NCI-H1048 (cell line): ENCODE measurements around the gene ACTG1.
"Not testable (repeated sequence)": the region's sequence is repeated elsewhere in the genome, so short reads cannot be mapped to it uniquely, and the experiment has no call there.

Source experiments
- DNase-seq: peaks from one replicate; lab custom pipeline; 2025; lab: John Stamatoyannopoulos, UW

The ACTG1 gene

GRCh38 chr17:81532490-81533287 lies 20.1 kb upstream of the ACTG1 start:
- no peak for DNase-seq

DNA sequence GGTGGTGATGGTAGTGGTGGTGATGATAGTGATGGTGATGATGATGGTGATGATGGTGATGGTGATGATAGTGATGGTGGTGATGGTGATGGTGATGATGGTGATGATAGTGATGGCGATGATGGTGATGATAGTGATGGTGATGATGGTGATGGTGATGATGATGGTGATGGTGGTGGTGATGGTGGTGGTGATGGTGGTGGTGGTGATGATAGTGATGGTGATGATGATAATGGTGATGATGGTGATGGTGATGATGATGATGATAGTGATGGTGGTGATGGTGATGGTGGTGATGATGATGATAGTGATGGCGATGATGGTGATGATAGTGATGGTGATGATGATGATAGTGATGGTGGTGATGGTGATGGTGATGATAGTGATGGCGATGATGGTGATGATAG lies 19.4 kb upstream of the ACTG1 start:
- not testable (repeated sequence) for DNase-seq

DNA sequence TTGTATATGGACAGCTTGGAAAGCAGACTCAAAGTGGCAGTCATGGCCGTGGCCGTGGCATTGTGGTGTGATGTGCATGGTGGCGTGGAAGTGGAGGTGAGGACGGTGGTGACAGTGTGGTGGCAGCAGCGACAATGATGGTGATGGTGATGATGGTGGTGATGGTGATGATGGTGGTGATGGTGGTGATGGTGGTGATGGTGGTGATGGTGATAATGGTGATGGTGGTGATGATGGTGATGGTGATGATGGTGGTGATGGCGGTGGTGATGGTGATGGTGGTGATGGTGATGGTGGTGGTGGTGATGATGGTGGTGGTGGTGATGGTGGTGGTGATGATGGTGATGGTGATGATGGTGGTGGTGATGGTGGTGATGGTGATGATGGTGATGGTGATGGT lies 18.4 kb upstream of the ACTG1 start:
- DNase-seq, result not testable (repeated sequence)

GRCh38 chr17:81529437-81529803 lies 16.8 kb upstream of the ACTG1 start:
- DNase-seq, result no peak

DNA sequence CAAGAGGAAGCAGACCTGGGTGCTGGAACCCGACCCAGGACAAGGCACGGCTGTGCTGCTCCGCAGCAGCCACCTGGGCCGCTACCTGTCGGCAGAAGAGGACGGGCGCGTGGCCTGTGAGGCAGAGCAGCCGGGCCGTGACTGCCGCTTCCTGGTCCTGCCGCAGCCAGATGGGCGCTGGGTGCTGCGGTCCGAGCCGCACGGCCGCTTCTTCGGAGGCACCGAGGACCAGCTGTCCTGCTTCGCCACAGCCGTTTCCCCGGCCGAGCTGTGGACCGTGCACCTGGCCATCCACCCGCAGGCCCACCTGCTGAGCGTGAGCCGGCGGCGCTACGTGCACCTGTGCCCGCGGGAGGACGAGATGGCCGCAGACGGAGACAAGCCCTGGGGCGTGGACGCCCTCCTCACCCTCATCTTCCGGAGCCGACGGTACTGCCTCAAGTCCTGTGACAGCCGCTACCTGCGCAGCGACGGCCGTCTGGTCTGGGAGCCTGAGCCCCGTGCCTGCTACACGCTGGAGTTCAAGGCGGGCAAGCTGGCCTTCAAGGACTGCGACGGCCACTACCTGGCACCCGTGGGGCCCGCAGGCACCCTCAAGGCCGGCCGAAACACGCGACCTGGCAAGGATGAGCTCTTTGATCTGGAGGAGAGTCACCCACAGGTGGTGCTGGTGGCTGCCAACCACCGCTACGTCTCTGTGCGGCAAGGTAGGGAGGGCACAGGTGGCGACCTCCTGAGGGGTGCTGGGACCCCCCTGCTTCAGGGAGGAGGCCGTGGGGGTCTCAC lies 16.2 kb upstream of the ACTG1 start:
- no peak for DNase-seq

GRCh38 chr17:81528384-81528650 lies 15.7 kb upstream of the ACTG1 start:
- DNase-seq, result no peak

- DNase-seq, result no peak
Observed at GRCh38 chr17:81527591-81528383, 15.2 kb upstream of the ACTG1 start, which contains the start of gene FSCN2. Gene FSCN2 (plus strand): TSS chr17:81528377. CDS start chr17:81528532, 155 bp downstream.

DNA sequence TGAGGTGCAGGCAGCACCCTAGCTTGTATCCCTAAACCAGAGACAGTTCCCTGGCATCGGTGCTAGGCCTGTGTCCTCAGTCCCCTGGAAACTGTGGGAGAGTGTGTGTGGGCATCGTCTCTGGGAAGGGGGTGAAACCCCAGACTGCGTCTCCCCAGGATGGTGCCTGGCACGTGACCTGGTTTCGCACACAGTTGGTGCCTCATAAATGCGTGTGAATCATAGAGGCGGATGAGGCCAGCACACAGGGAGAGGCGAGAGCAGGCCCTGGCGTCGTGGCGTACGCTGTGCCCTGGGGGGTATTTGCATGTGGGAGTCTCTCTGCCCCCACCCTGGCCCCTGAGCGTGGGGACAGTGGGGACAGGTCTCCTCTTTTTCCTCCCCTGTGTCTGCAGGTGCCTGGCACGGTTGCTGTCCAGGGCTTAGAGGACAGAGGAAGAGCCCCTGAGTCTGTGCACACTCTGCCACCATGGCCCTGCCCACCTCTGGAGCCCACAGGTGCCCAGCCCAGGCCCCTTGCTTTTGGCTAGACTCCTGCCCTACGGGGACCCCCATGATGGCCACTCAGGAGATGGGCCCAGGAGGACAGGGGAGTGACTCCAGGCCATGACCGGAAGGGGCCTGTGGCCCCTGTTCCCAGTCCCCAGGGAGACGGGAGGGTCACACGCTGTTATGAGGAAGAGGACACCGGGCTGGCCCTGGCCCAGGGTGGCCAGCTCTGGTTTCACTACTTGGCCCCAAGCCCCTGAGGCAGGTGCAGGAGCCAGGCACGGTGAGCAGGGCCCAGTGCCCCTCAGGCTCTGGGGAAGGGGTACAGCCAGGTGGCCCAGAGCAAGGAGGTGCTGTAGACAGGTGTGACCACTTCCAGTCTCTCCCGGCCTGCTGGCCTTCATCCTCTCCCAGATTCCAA lies 14.3 kb upstream of the ACTG1 start:
- no peak for DNase-seq

DNA sequence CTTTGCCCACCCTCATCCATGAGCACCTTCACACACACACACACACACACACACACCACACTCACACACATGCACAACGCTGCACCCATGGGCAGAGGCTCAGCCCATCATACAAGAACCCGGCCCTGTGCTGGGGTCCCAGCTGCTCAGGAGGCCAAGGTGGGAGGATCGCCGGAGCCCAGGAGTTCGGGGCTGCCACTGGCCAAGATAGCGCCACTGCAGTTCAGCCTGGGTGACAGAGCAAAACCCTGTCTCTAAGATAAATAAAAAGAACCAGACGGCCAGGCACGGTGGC lies 12.2 kb upstream of the ACTG1 start:
- no peak for DNase-seq

DNA sequence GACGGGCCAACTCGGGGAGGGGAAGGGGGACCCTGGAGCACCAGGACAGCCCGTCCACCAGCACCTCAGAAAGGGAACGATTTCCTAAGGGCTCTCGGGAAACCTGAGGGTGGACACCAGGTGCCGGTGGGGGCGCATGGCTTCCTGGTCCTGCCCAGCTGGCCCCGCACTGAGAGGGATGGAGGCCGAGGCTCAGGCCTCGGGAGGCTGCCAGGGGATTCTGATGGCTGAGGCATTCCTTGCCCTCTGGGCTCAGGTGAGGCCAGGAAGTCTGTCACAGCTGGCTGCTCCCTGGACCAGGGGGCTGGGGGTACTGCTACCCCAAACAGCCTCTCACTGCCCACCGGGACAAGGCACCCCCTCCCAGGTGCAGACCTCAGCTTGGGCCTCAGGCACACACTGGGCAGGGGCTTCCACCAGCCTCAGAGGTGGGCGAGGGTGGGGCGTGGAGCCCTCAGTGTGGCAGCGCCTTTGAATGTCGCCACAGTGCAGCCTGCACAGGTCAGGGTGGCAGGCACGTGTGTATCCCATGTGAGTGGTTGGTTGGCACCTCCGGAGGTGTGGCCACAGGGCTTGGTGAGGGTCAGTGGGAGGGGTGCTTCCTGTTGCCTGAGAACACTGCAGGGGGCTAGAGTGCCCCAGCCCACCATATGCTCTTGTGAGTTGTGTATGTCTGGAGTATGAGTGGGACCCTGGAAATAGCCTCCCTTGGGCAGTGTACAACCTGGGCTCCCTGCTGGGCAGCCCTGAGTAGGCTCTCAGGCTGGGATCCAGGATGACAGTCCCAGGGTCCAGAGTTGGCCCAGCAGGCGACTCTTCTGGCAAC lies 11.7 kb upstream of the ACTG1 start:
- no peak for DNase-seq

DNA sequence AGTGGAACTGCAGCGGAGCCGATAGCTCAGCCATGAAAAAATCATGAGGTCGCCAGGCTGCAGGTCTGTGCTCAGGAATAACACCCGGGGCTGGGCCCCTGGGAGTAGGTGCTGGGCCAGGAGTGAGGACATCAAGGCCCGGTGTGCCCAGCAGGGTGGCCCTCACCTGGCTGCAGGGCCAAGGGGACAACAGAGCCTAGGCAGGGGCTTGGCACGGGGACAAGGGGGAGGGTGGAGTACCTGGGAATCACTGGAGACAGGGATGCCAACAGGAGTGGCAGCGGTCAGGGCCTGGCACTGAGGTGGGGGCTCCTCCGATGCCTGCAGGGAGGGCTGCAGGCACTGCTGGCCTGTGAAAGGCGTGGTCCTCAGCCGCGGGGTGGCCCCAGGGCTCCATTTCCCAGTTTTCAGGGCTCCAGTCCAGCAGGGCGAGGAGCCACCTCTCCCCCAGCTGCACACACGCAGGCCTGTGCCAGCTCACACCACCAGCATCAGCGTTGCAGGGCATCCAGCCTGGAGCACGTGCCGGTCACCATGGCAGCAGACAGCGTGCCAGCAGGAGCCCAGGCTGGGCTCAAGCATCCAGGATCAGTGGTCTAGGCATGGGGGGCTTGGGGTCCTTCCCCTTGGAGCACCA lies 10.9 kb upstream of the ACTG1 start:
- no peak for DNase-seq

GRCh38 chr17:81522491-81523401 lies 10.1 kb upstream of the ACTG1 start:
- no peak for DNase-seq

DNA sequence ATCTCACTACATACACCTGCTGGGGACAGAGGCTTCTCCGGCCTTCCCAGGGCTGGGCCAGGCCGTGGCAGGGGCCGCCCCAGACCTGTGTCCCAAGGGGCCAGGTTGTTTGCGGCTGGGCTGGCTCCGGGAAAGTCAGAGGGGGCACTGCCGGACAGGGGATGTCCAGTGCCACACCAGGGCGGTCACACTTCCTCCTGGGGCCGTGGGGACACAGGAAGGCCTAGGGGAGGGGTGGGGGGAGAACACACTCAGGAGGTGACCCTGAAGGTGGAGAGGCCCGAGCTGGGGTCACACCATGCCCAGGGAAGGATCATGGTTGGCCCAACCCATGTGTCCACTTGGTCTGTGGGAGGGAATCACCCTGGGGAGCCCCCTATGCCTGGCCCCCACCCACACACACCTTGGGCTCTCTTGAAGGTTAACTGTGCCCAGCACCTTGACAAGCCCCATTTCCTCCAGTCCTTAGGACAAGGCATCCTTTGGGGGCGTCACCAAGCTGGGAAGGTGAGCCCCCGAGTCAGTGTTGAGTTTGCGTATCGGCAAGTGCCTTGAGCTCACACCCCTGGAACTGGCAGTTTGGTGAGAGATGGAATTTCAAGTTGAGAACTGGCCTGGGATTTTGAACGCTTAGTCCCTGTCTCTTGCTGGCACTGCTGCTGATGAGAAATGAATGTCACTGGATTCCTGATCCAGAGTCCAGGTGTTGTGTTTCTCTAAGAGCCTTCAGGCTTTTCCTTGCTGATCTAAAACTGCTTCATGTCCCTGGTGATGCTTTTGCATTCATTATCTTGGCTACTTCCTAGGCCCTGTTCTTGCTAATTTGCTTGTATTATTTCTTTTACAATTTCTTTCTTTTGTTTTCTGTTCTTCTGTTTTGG lies 7.7 kb upstream of the ACTG1 start:
- no peak for DNase-seq

- DNase-seq, result no peak
Observed at GRCh38 chr17:81519284-81520020, 6.9 kb upstream of the ACTG1 start.

DNA sequence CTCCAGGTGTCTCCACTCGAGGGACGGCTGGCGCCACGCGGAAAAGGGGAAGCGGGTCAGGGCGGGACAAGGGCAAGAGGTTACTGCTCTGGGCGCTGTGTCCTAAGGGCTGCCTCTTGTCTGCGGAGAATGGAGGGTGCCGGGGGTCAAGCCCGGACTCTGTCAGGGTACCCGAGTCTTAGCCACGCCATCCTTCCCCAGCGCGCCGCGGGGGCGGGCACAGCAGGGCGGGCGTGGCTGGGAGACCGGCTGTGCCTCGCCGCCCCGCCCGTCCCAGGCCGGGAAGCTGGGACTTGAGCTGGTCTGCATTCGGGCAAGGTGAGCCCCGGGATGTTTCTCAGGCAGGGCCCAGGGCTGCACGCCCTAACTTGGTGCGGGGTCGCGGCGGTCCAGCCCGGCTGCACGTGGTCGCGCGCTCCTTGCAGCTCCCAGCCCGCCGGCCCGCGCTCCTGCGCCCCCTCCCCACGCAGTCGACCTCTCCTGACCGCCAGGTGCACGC lies 6.2 kb upstream of the ACTG1 start:
- no peak for DNase-seq

DNA sequence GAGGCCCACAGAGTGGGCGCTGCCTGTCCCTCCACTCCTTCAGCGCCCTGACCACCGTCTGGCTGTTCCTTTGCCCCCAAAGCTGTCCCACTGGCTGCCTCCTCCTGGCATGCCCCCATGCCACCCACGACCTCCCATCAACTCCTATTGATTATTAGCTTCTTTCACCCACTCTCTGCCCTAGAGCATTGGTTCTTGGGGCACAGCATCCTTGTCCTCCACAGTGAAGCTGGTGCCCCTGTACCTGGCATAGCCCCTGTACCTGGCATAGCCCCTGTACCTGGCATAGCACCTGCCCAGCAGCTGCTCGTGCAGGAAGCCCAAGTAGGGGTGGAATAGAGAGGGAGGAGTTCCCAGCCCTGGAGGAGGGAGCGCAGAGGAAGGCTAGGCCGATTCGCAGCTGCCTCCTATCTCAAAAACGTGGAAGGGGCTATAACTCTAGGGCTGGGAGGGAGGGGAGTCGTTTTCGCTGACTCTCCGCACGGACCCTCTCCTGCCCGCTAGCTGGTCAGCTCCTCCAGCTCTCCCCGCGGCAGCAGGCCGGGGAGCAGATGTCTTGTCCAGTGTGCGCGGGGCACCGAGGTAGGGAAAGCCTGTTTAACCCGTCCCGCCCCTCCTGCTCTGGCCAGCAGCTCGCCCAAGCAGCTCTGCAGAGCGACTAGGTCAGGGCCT lies 5.7 kb upstream of the ACTG1 start:
- DNase-seq, result no peak
